Ovary (tissue), 3 donors: ENCODE measurements around the gene SORL1-AS1.

Experiments used
- EP300 ChIP-seq: sonication (generic); formaldehyde crosslinking; IDR thresholded peaks from one replicate; pipeline ENCODE4 v1.6.1; 2017; ENCODE audit warnings: antibody characterized with exemption
- POLR2A ChIP-seq: fragments of 450-650 bp; IDR thresholded peaks from one replicate; pipeline ENCODE4 v1.6.1; 2017; ENCODE audit warnings: antibody characterized with exemption, mild to moderate bottlenecking, moderate library complexity
- TF ChIP-seq, protein P1 (sequence below), 3 donors: fragments of 450-650 bp in 2 of 3; fragments of 200-600 bp in 1 of 3; IDR thresholded peaks; one replicate each; pipeline versions ENCODE4 v1.5.1 to v1.8.0; 2016 to 2022; ENCODE audit warnings: antibody characterized with exemption in 3 of 3, mild to moderate bottlenecking in 1 of 3
- donor health status: DM: no; HTN: no; CAD: no.

DNA sequence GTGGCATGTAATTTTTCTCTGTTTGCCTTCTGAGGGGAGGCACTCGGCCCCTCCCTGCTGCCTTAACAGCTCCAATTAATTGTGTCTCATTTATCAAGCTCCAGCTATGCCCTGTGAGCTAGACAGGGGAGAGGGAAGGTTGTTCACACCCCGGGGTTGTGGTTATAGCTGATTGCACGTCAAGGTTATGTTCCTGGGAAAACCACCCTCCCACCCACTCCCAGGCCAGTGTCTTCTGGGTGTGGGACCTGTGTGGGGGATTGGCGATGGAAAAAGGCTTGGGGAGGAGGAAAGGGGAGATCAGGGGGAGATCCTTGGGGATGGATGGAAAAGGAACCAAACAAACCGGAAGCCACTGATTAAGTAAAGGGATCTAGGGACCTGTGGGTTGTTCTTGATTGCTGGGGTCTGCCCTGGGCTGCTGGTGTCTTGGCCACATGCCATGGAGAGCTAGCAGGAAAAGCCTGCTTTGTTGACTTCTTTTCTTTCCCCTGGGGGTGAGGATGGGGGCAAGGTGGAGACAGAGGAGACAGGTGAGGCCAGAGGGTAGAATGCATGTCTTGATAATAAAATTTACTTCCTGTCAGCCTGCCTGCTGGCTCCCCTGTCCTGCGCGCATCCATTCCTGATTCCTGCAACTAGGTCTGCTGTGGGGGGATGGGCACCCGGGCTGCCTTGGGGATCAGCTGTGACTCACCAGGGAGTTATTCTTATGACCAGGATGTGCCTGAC is 13.5 kb upstream of the SORL1-AS1 start:
- TF ChIP-seq, protein P1, sequence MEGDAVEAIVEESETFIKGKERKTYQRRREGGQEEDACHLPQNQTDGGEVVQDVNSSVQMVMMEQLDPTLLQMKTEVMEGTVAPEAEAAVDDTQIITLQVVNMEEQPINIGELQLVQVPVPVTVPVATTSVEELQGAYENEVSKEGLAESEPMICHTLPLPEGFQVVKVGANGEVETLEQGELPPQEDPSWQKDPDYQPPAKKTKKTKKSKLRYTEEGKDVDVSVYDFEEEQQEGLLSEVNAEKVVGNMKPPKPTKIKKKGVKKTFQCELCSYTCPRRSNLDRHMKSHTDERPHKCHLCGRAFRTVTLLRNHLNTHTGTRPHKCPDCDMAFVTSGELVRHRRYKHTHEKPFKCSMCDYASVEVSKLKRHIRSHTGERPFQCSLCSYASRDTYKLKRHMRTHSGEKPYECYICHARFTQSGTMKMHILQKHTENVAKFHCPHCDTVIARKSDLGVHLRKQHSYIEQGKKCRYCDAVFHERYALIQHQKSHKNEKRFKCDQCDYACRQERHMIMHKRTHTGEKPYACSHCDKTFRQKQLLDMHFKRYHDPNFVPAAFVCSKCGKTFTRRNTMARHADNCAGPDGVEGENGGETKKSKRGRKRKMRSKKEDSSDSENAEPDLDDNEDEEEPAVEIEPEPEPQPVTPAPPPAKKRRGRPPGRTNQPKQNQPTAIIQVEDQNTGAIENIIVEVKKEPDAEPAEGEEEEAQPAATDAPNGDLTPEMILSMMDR (IDR thresholded peaks at IDR 0.05) = no peak
- TF ChIP-seq EP300 (no peak), POLR2A (no peak)
